ENCODE measurements around the gene RPS6KA3. TPM values are rescaled to one million over a fixed set of nuclear protein-coding genes. Genes with fewer than 3 reads are reported as not detected.

Gene RPS6KA3
- polyA plus RNA-seq, 1 donor (not counting 4 experiments of a cell fraction or from before 2014, with no cell fraction given) = 32.1 TPM

DNA sequence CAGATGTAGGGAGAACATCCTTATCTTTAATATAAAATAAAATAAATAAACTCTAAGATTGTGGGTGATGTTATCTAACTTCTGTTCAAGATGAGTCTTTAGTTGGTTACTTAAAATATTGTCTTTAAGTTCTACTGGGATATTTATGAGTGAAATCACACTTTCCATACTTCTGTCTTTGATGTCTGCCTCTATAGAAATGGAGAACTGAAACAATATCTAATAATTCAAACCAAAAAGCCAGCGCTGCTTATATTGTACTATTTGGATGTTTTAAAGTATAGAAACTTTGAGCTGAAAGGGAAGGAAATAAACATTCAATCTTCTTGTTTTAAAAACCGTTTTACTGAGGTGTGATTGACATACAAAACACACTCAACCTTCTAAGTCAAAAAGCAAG, 44.8 kb upstream of the RPS6KA3 start:
- H3K9ac ChIP-seq (ENCODE audit: control insufficient read depth, extremely low read depth, insufficient read depth, low read length) = no peak overlapping the region

DNA sequence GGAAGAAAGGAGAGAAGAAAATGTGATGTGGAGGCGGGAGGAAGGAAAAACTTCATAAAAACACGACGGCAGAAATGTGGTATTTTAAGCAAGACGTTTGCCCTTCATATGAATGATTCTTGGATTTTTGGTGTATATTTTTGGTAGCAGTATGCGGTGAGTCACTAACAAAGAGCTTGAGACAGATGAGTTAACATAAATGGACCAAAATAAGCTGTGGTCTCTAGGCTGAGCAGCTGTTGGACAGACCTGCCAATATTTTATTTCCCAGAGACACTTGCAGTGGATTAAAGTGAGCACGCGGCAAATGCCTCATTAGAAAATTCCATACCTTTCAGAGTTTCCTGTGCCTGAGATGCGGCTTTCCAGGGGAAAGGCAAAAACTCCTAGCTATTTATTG, 43.1 kb upstream of the RPS6KA3 start:
- no peak overlapping the region for H3K4me3 ChIP-seq (ENCODE audit: control insufficient read depth in 2 of 3, extremely low read depth in 1 of 3, insufficient read depth in 2 of 3, low read depth in 1 of 3, low read length in 3 of 3)
- H3K36me3 ChIP-seq (ENCODE audit: control insufficient read depth in 2 of 2, extremely low read depth in 1 of 2, insufficient read depth in 2 of 2, low read length in 2 of 2) = no peaks in the 10 kb centered on the region
- H3K4me1 ChIP-seq (ENCODE audit: control insufficient read depth, extremely low read depth, insufficient read depth, low read length) = no peaks in the 10 kb centered on the region
- no peaks in the 10 kb centered on the region for H3K27me3 ChIP-seq (ENCODE audit: control insufficient read depth, extremely low read depth, insufficient read depth, low read length)
- no peak for FAIRE-seq
- dilution Hi-C loops (cut with MboI; ENCODE audit: extremely low pct_ligation_motif_present, low sequenced_read_pairs) = no loop called here
- H2AFZ ChIP-seq (ENCODE audit: control insufficient read depth, low read length) = no peak overlapping the region
- H3K79me2 ChIP-seq (ENCODE audit: control insufficient read depth, insufficient read depth, low read length) = no peaks in the 10 kb centered on the region
- H3K27ac ChIP-seq (ENCODE audit: control insufficient read depth, insufficient read depth, low read length) = no peak overlapping the region
- H3K4me2 ChIP-seq (ENCODE audit: control insufficient read depth, extremely low read depth, insufficient read depth, low read depth, low read length) = no peak overlapping the region
- TF ChIP-seq EZH2 (IDR thresholded peaks at IDR 0.05; ENCODE audit: low read length) = no peak
- TF ChIP-seq, protein P1, sequence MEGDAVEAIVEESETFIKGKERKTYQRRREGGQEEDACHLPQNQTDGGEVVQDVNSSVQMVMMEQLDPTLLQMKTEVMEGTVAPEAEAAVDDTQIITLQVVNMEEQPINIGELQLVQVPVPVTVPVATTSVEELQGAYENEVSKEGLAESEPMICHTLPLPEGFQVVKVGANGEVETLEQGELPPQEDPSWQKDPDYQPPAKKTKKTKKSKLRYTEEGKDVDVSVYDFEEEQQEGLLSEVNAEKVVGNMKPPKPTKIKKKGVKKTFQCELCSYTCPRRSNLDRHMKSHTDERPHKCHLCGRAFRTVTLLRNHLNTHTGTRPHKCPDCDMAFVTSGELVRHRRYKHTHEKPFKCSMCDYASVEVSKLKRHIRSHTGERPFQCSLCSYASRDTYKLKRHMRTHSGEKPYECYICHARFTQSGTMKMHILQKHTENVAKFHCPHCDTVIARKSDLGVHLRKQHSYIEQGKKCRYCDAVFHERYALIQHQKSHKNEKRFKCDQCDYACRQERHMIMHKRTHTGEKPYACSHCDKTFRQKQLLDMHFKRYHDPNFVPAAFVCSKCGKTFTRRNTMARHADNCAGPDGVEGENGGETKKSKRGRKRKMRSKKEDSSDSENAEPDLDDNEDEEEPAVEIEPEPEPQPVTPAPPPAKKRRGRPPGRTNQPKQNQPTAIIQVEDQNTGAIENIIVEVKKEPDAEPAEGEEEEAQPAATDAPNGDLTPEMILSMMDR (optimal IDR thresholded peaks at IDR 0.05 in 1 of 3, IDR thresholded peaks at IDR 0.05 in 1 of 3, conservative IDR thresholded peaks at IDR 0.05 in 1 of 3; ENCODE audit: extremely low read depth in 1 of 3, insufficient read depth in 2 of 3, low read length in 3 of 3) = no peak
- no peaks in the 10 kb centered on the region for H4K20me1 ChIP-seq (ENCODE audit: control insufficient read depth, extremely low read depth, insufficient read depth, low read length)
- H3K9me3 ChIP-seq (ENCODE audit: control insufficient read depth, low read depth, low read length) = no peaks in the 10 kb centered on the region
- H3K9me1 ChIP-seq (ENCODE audit: control insufficient read depth, extremely low read depth, insufficient read depth, low read length) = no peaks in the 10 kb centered on the region
- H3K9ac ChIP-seq (ENCODE audit: control insufficient read depth, extremely low read depth, insufficient read depth, low read length) = no peak overlapping the region
- no peak for DNase-seq (ENCODE audit: low read depth, low spot score)

More for the DNA sequence above, 44.8 kb upstream of the RPS6KA3 start:
- no peak for DNase-seq (ENCODE audit: low read depth, low spot score)
- H3K79me2 ChIP-seq (ENCODE audit: control insufficient read depth, insufficient read depth, low read length) = no peaks in the 10 kb centered on the region
- no peak overlapping the region for H3K4me2 ChIP-seq (ENCODE audit: control insufficient read depth, extremely low read depth, insufficient read depth, low read depth, low read length)
- no peaks in the 10 kb centered on the region for H3K27me3 ChIP-seq (ENCODE audit: control insufficient read depth, extremely low read depth, insufficient read depth, low read length)
- H3K4me3 ChIP-seq (ENCODE audit: control insufficient read depth in 2 of 3, extremely low read depth in 1 of 3, insufficient read depth in 2 of 3, low read depth in 1 of 3, low read length in 3 of 3) = no peak overlapping the region
- H3K36me3 ChIP-seq (ENCODE audit: control insufficient read depth in 2 of 2, extremely low read depth in 1 of 2, insufficient read depth in 2 of 2, low read length in 2 of 2) = no peaks in the 10 kb centered on the region
- no peaks in the 10 kb centered on the region for H3K9me1 ChIP-seq (ENCODE audit: control insufficient read depth, extremely low read depth, insufficient read depth, low read length)
- no peaks in the 10 kb centered on the region for H4K20me1 ChIP-seq (ENCODE audit: control insufficient read depth, extremely low read depth, insufficient read depth, low read length)
- no peaks in the 10 kb centered on the region for H3K9me3 ChIP-seq (ENCODE audit: control insufficient read depth, low read depth, low read length)
- H2AFZ ChIP-seq (ENCODE audit: control insufficient read depth, low read length) = no peak overlapping the region
- no peak for FAIRE-seq
- dilution Hi-C loops (cut with MboI; ENCODE audit: extremely low pct_ligation_motif_present, low sequenced_read_pairs) = no loop called here
- no peak for TF ChIP-seq EZH2 (IDR thresholded peaks at IDR 0.05; ENCODE audit: low read length)
- TF ChIP-seq, protein P1 (optimal IDR thresholded peaks at IDR 0.05 in 1 of 3, IDR thresholded peaks at IDR 0.05 in 1 of 3, conservative IDR thresholded peaks at IDR 0.05 in 1 of 3; ENCODE audit: extremely low read depth in 1 of 3, insufficient read depth in 2 of 3, low read length in 3 of 3) = no peak
- peaks cover 6% of the 10 kb centered on the region for H3K4me1 ChIP-seq (ENCODE audit: control insufficient read depth, extremely low read depth, insufficient read depth, low read length)
- no peak overlapping the region for H3K27ac ChIP-seq (ENCODE audit: control insufficient read depth, insufficient read depth, low read length)

Data from keratinocyte (primary cell).